OCI-LY1 (cell line): Measurements from ENCODE around the gene PPP6R1.

Source experiments
- H2AFZ ChIP-seq: fragments of 200-600 bp; sonication (generic), shearing (Covaris generic); 2 replicates; pipeline ENCODE4 v1.6.0; 2014; ENCODE audit warnings: antibody characterized with exemption, mild to moderate bottlenecking, low read length
- H3F3A ChIP-seq: fragments of 200-600 bp; sonication (generic), shearing (Covaris generic); 2 replicates; pipeline ENCODE4 v1.6.0; 2014; ENCODE audit warnings: mild to moderate bottlenecking, antibody characterized with exemption, low read length, moderate library complexity; ENCODE audit not compliant: insufficient read depth
- H3K27ac ChIP-seq: fragments of 200-600 bp; sonication (generic); 2 replicates; pipeline ENCODE4 v1.5.1; 2014; ENCODE audit warnings: low read length, mixed run types, mild to moderate bottlenecking, low read depth; ENCODE audit not compliant: poor library complexity, severe bottlenecking
- H3K27me3 ChIP-seq: fragments of 200-600 bp; sonication (generic); 2 replicates; pipeline ENCODE4 v1.6.0; 2014; ENCODE audit warnings: antibody characterized with exemption, mild to moderate bottlenecking, low read length, moderate library complexity; ENCODE audit not compliant: insufficient read depth
- H3K36me3 ChIP-seq: fragments of 200-600 bp; sonication (generic); 2 replicates; pipeline ENCODE4 v1.6.1; 2014; ENCODE audit warnings: mild to moderate bottlenecking, antibody characterized with exemption, low read length, moderate library complexity, mixed read lengths; ENCODE audit not compliant: insufficient read depth
- H3K4me1 ChIP-seq: fragments of 200-600 bp; sonication (generic); 2 replicates; pipeline ENCODE4 v1.5.1; 2014; ENCODE audit warnings: mild to moderate bottlenecking, low read length, moderate library complexity; ENCODE audit not compliant: insufficient read depth, severe bottlenecking
- H3K4me2 ChIP-seq: fragments of 200-600 bp; sonication (generic), shearing (Covaris generic); 2 replicates; pipeline ENCODE4 v1.6.1; 2014; ENCODE audit warnings: low read length
- H3K4me3 ChIP-seq: fragments of 200-600 bp; sonication (generic); 2 replicates; pipeline ENCODE4 v1.5.1; 2014; ENCODE audit warnings: low read length, low read depth, mild to moderate bottlenecking, mixed read lengths; ENCODE audit not compliant: poor library complexity, severe bottlenecking
- H3K79me2 ChIP-seq: fragments of 200-600 bp; shearing (Covaris generic); 2 replicates; pipeline ENCODE4 v1.6.1; 2016; ENCODE audit warnings: mixed run types, low read length, mixed read lengths; ENCODE audit not compliant: insufficient read depth
- H3K9ac ChIP-seq: fragments of 200-600 bp; sonication (generic), shearing (Covaris generic); 2 replicates; pipeline ENCODE4 v1.6.1; 2014; ENCODE audit warnings: mild to moderate bottlenecking, low read length, mixed read lengths
- H3K9me2 ChIP-seq: fragments of 200-600 bp; sonication (generic), shearing (Covaris generic); 2 replicates; pipeline ENCODE4 v1.6.1; 2014; ENCODE audit warnings: low read depth, mild to moderate bottlenecking, low read length, mixed read lengths
- H3K9me3 ChIP-seq: fragments of 200-600 bp; shearing (Covaris generic); 2 replicates; pipeline ENCODE4 v1.6.1; 2014; ENCODE audit warnings: low read length, mixed read lengths
- H4K20me1 ChIP-seq: fragments of 200-600 bp; sonication (generic), shearing (Covaris generic); 2 replicates; pipeline ENCODE4 v1.6.0; 2016; ENCODE audit warnings: mild to moderate bottlenecking, low read length; ENCODE audit not compliant: insufficient read depth
- EZH2 ChIP-seq: fragments of 200-600 bp; sonication (generic), shearing (Covaris generic); IDR thresholded peaks from 2 replicates; pipeline ENCODE4 v1.8.0; 2017; ENCODE audit warnings: borderline replicate concordance, mixed run types, mild to moderate bottlenecking, antibody characterized with exemption, low read length, moderate library complexity, mixed read lengths
- TF ChIP-seq, protein P1 (sequence below): fragments of 200-600 bp; sonication (generic), shearing (Covaris generic); IDR thresholded peaks from 2 replicates; pipeline ENCODE4 v1.5.1; 2017; ENCODE audit warnings: mild to moderate bottlenecking, antibody characterized with exemption, low read length, moderate library complexity, mixed read lengths

Gene PPP6R1

DNA sequence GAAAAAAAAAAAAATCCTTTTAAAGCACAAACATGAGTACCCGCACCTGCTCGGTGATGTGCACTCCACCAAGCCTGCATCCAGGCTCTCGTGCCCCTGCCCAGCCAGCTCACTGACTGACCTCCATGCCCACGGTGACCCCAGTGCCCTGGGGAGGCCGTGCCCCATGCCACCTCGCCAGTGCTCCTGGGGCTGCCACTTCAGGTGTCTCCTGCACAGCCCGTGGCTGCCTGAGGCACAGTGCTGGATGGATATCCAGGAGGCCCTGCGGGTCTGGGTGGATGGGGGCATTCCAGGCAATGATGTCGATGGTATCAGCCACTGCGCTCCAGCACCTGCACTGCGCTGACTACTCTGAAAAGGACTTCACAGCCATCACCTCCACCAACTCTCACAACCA lies 9.0 kb downstream of the PPP6R1 start:
- H3K36me3 ChIP-seq, result peaks cover 81% of the 10 kb centered on the region

DNA sequence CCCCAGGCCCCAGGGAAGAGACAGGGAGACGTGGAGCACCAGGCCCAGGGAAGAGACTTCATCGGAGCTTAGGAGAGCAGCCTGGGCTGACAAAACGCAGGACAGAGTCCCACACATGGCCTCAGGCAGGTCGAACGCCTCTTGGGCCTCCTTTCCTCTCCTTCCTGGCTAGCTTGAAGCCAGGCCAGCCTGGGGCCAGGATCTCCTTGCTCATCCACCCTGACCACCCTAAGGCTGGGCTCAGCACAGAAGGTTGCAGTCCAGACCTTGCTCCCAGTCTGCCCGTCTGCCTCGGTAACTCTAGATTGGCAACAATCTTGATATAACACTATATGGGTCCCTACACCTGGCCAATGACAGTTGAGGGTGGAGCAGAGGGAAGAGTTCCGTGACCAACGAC lies 10.1 kb downstream of the PPP6R1 start:
- no peak overlapping the region for H3K9ac ChIP-seq
- no peak overlapping the region for H3K4me3 ChIP-seq
- H3K27me3 ChIP-seq, result no peaks in the 10 kb centered on the region
- no peak overlapping the region; the same call in 1 of the 2 replicates for H3K4me2 ChIP-seq
- H3K9me3 ChIP-seq, result no peaks in the 10 kb centered on the region
- H3K79me2 ChIP-seq, result peaks cover 62% of the 10 kb centered on the region
- no peak for TF ChIP-seq EZH2
- TF ChIP-seq, protein P1, sequence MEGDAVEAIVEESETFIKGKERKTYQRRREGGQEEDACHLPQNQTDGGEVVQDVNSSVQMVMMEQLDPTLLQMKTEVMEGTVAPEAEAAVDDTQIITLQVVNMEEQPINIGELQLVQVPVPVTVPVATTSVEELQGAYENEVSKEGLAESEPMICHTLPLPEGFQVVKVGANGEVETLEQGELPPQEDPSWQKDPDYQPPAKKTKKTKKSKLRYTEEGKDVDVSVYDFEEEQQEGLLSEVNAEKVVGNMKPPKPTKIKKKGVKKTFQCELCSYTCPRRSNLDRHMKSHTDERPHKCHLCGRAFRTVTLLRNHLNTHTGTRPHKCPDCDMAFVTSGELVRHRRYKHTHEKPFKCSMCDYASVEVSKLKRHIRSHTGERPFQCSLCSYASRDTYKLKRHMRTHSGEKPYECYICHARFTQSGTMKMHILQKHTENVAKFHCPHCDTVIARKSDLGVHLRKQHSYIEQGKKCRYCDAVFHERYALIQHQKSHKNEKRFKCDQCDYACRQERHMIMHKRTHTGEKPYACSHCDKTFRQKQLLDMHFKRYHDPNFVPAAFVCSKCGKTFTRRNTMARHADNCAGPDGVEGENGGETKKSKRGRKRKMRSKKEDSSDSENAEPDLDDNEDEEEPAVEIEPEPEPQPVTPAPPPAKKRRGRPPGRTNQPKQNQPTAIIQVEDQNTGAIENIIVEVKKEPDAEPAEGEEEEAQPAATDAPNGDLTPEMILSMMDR, result no peak
- H3F3A ChIP-seq, result no peaks in the 10 kb centered on the region
- peaks cover 93% of the 10 kb centered on the region for H3K36me3 ChIP-seq
- H2AFZ ChIP-seq, result no peak overlapping the region
- no peaks in the 10 kb centered on the region for H4K20me1 ChIP-seq
- no peak overlapping the region for H3K27ac ChIP-seq
- H3K4me1 ChIP-seq, result peaks cover 38% of the 10 kb centered on the region
- H3K9me2 ChIP-seq, result no peaks in the 10 kb centered on the region

More for the DNA sequence above, 9.0 kb downstream of the PPP6R1 start:
- Histone ChIP-seq H3K4me2 (no peak overlapping the region; the same call in 1 of the 2 replicates), H3K9ac (no peak overlapping the region), H3F3A (peaks cover 4% of the 10 kb centered on the region; the same call in 1 of the 2 replicates), H2AFZ (no peak overlapping the region), H4K20me1 (no peaks in the 10 kb centered on the region), H3K79me2 (peaks cover 67% of the 10 kb centered on the region), H3K4me3 (no peak overlapping the region), H3K27me3 (no peaks in the 10 kb centered on the region), H3K27ac (no peak overlapping the region), H3K4me1 (peaks cover 49% of the 10 kb centered on the region), H3K9me2 (no peaks in the 10 kb centered on the region), H3K9me3 (no peaks in the 10 kb centered on the region)
- TF ChIP-seq, protein P1, result no peak

DNA sequence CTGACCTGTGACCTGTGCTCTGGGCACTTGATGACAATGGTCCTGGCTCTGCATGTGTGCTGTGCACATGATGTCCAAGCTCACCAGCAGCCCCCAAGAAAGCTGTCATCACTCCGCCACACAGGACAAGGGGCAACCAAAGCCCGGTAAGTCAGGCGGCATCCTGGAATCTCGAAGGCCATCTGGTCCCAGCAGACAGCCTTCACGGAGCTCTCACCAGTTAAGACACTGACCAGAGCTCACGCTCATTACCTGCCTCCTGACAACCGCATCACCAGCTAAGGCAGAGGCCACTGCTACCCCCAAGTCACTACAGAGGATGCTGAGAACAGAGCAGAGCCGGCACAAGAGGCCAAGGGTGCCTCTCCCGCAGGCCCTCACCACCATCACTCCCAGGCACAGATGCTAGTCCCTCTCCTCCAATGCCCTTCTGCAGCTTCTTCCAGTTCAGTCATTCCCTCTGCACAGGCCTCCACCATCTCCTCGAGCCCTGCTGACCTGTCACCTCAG lies 10.6 kb downstream of the PPP6R1 start:
- Histone ChIP-seq H3K4me2 (no peak overlapping the region; the same call in 1 of the 2 replicates), H3K79me2 (peaks cover 57% of the 10 kb centered on the region), H3K4me1 (peaks cover 33% of the 10 kb centered on the region), H3K4me3 (no peak overlapping the region), H2AFZ (no peak overlapping the region), H3K27me3 (no peaks in the 10 kb centered on the region), H3K27ac (no peak overlapping the region), H3K9me2 (no peaks in the 10 kb centered on the region), H4K20me1 (no peaks in the 10 kb centered on the region), H3K9me3 (no peaks in the 10 kb centered on the region), H3F3A (no peaks in the 10 kb centered on the region), H3K36me3 (peaks cover 97% of the 10 kb centered on the region), H3K9ac (no peak overlapping the region)
- TF ChIP-seq, protein P1, result no peak
- no peak for TF ChIP-seq EZH2
